Fibroblast of skin of back (primary cell): ENCODE results near the gene DCAF15.
"Not testable (repeated sequence)": the region's sequence is repeated elsewhere in the genome, so short reads cannot be mapped to it uniquely, and the experiment has no call there.

Experiments
- DNase-seq: peaks from one replicate; pipeline ENCODE4 v3.0.0-alpha.2; 2013

The DCAF15 gene

DNA sequence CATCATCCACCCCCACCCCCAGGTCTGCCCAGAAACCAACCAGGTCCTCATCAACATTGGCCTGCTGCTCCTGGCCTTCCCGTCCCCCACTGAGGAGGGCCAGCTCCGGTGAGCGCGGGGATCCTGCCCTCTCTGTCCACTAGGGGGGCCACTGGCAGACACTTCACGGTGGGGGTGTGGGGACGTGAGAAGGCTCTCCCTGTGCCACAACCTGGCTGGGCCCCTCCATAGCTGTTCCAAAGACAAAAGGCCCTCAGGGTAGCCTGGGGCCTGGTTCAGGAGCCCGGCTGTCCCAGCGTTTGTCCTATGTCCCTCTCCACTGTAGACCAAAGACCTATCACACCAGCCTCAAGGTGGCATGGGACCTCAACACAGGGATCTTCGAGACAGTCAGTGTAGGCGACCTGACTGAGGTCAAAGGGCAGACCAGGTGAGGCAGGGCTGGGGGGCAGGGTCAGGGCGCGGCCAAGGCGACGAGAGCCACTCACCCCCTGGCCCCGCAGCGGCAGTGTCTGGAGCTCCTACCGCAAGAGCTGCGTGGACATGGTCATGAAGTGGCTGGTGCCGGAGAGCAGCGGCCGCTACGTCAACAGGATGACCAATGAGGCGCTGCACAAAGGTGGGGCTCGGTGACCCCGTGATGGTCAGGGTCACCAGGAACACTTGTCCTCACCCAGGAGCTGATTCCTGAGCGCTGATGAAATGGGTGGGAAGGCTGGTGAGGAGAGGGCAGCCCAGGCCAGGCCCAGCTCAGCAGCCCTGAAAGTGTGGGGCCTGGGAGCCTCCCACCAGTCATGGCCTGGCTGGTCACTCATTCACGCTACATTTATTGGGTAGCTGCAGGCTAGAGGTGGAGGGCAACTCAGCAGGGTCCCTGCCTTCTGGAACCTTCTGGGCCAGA lies 7.9 kb downstream of the DCAF15 start:
- no peak for DNase-seq

DNA sequence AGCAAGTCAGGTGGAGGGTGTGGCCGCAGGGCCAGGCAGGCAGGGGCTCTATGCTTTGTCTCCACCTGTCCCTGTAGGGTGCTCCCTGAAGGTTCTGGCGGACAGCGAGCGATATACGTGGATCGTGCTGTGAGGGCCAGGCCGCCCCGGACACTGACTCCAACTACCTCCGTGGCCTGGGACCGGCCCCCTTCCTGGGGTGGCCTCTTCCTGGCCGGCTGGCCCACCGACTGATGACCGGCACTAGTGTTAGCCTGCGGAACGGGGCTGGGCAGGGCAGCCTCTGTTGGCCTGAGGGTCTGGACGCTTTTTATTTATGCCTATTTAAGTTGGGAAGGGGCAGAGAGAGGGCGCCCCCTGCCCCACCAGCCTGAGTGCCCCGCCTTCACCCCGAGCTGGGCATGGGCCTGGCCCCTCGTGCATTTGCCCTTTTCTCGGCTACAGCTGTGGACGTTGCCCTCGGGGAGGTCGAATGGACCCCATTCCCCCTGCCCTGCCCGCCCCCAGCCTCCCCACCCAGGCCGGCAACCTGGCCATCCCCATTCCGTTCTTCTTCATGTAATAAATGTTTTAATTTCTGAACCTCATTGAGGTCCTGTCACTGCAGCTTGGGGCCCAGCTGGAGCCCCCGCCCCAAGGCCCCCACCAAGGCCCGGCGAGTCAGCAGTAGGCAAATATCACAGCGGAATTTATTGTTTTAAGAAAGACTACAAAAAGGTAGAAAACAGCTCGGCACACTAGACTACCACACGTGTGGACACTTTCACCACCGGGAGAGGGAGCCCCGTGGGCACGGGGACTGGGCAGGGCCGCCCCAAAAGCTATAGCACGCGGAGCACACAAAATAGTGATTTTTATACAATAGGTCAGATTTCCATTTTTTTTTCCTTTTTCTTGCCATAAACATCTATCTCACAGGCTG lies 8.8 kb downstream of the DCAF15 start:
- no peak for DNase-seq

DNA sequence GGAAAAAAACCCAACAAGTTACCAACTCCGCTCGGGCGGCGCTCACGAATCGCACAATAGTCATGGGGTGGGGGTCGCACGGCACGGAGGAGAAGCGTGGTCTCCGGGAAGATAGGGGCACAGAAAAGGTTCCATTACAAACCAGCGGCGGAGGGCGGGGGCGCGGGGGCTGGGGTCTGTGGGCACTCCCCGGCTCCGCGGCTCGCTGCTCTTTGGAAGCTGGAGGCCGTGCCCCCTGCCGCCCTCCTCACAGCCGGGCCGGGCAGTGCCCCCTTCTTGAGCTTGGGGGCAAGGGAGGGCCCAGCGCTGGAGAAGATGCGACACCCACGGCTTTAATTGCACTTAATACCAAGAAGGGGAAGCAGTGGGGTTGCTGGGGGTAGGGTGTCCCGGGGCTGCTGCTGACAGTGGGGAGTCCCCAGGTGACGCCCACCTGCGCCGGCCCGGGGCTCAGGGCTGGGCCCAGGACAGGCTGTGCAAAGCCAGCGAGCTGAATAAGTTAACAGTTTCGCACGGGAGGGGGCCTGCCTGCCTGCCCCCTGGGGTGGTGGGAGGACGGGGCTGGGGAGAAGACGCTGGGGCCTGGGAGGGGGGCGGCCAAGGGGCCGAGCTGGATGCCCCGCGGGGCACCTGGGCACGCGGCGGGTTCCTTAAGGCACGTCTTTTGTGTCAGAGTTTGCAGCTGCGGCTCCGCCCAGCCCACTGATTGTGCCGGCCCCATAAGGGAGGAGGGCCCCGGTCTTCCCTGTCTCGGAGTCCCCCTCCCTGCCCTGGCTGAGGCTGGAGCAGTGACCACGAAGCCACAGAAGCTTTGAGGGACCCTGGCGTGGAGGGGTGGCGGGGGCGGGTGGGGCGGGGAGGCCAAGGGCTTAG lies 9.8 kb downstream of the DCAF15 start:
- no peak for DNase-seq

- DNase-seq, result no peak
Measured at GRCh38 chr19:13962699-13963602, 10.6 kb downstream of the DCAF15 start.

GRCh38 chr19:13963603-13964105 lies 11.3 kb downstream of the DCAF15 start:
- DNase-seq, result no peak

GRCh38 chr19:13964776-13965175 lies 12.5 kb downstream of the DCAF15 start:
- DNase-seq, result peak; percentile 56

- DNase-seq, result no peak
Measured at GRCh38 chr19:13965377-13965896, 13.1 kb downstream of the DCAF15 start.

GRCh38 chr19:13965926-13966683 lies 13.8 kb downstream of the DCAF15 start:
- no peak for DNase-seq

DNA sequence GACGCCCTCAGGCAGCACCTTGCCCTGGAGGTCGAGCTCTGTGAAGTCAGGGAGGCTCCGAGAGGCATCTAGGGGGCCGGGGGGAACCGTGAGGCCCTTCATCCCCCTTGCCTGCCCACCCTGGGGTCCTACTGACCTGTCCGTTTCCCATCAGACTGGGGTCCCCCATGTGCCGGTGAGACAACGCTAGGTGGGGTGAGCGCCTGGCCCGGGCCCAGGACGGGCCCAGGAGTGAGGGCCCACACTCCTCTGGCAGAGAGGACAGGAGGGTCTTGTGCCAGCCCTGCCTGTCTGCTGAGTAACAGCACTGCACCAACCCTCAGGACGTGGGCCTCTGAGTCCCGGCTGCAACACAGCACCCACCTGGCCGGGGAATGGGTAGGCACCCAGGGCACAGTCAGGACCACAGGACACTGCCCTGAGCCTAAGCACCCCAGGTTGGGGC lies 14.4 kb downstream of the DCAF15 start:
- DNase-seq, result no peak

- not testable (repeated sequence) for DNase-seq
Measured at GRCh38 chr19:13967206-13967605, 14.9 kb downstream of the DCAF15 start.

DNA sequence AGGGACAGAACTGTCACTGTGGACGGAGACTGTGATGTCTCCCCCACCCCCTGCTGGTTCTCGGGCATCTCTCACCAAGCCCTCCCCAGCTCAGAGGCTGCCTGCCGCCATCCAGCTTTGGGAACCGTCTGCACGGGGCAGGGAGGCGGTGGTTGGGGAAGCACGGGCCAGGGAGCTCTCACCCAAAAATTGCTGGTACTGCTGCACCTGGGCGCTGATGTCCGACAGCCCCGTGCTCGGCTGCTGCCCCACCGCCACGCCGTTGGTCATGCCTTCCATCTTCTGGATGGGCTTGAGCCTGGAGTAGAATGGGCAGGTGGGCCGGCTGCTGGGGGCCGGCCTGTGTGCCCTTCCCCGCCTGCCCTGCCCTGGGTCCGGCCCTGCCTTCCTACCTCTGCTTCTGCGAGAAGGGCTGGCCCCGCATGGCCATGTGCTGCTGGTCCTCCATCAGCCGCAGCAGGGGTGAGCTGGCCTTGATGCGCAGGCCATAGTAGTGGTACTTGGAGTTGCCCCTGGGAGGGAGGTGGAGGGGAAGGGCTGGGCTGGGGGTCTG lies 16.1 kb downstream of the DCAF15 start:
- no peak for DNase-seq

- no peak for DNase-seq
Measured at GRCh38 chr19:13968999-13969398, 16.7 kb downstream of the DCAF15 start.

DNA sequence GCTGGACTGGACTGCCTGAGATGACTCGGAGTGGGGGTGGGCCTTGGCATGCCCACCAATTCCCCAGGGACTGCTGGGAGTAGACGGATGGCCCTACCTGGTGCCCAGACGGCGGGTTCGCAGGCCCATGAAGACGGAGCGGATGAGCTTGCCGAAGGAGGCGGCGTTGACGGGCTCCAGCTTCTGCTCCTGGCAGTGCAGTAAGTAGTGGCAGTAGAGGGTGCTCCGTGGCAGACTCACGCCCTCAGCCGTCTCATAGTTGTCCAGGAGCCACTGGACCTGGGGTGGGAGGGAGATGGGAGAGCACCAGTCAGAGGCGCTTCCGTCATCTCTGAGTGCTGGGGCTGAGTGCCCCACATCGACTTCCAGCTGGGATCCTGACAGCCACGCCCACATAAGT lies 17.6 kb downstream of the DCAF15 start:
- DNase-seq, result no peak

GRCh38 chr19:13971868-13972267 lies 19.6 kb downstream of the DCAF15 start:
- DNase-seq, result not testable (repeated sequence)

GRCh38 chr19:13972368-13973155 lies 20.3 kb downstream of the DCAF15 start:
- DNase-seq, result no peak

DNA sequence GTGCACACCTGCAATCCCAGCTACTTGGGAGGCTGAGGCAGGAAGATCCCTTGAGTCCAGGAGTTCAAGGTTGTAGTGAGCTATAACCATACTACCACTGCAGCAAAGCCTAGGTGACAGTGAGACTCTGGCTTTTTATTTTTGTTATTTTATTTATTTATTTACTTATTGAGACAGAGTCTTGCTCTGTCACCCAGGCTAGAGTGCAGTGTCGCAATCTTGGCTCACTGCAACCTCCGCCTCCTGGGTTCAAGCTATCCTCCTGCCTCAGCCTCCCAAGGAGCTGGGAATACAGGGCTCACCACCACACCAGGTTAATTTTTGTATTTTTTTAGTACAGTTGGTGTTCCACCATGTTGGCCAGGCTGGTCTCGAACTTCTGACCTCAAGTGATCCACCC lies 21.2 kb downstream of the DCAF15 start:
- DNase-seq, result not testable (repeated sequence)

- no peak for DNase-seq
Measured at GRCh38 chr19:13974073-13974472, 21.8 kb downstream of the DCAF15 start.

GRCh38 chr19:13975870-13976269 lies 23.6 kb downstream of the DCAF15 start:
- DNase-seq, result no peak

DNA sequence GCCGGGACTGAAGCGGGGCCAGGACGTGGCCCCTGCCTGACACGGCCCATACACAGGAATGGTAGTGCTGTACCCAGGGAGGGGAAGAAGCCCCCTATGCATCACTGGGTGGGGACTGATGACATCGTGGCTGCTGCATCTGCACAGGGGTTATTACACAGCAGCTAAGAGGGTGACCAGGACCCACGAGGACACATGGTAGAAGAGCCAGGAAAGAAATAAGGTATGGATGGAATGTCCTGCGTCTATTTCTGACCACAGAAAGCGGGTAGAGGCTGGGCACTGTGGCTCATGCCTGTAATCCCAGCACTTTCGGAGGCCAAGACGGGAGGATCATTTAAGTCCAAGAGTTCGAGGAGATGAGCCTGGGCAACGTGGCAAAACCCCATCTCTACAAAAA lies 24.1 kb downstream of the DCAF15 start:
- peak; percentile 47 for DNase-seq
